ENCODE measurements around the gene ITGA5.

ITGA5 gene

GRCh38 chr12:54427106-54427505, 8.0 kb upstream of the ITGA5 start:
- in situ Hi-C loops (cut with HindIII; ENCODE audit: low sequenced_read_pairs): no loop called here
- TF ChIP-seq CTCF (IDR thresholded peaks at IDR 0.05; ENCODE audit: low read depth, low read length): no peak
- H3K4me3 ChIP-seq (ENCODE audit: low read depth, low read length): no peak overlapping the region
- no peak for DNase-seq (ENCODE audit: low read depth, low spot score)

- no peak overlapping the region for H3K4me3 ChIP-seq (ENCODE audit: low read depth, low read length)
- no peak for DNase-seq (ENCODE audit: low read depth, low spot score)
- TF ChIP-seq CTCF (IDR thresholded peaks at IDR 0.05; ENCODE audit: low read depth, low read length): no peak
- in situ Hi-C loops (cut with HindIII; ENCODE audit: low sequenced_read_pairs): no loop called here
Observed at GRCh38 chr12:54426690-54427089, 7.6 kb upstream of the ITGA5 start.

GRCh38 chr12:54425702-54426101, 6.6 kb upstream of the ITGA5 start:
- DNase-seq (ENCODE audit: low read depth, low spot score): no peak
- H3K4me3 ChIP-seq (ENCODE audit: low read depth, low read length): no peak overlapping the region
- TF ChIP-seq CTCF (IDR thresholded peaks at IDR 0.05; ENCODE audit: low read depth, low read length): no peak
- in situ Hi-C loops (cut with HindIII; ENCODE audit: low sequenced_read_pairs): no loop called here

GRCh38 chr12:54424224-54424623, 5.2 kb upstream of the ITGA5 start:
- TF ChIP-seq CTCF (IDR thresholded peaks at IDR 0.05; ENCODE audit: low read depth, low read length): no peak
- no peak for DNase-seq (ENCODE audit: low read depth, low spot score)
- no peak overlapping the region for H3K4me3 ChIP-seq (ENCODE audit: low read depth, low read length)
- in situ Hi-C loops (cut with HindIII; ENCODE audit: low sequenced_read_pairs): no loop called here

- no peak for TF ChIP-seq CTCF (IDR thresholded peaks at IDR 0.05; ENCODE audit: low read depth, low read length)
- in situ Hi-C loops (cut with HindIII; ENCODE audit: low sequenced_read_pairs): no loop called here
- no peak overlapping the region for H3K4me3 ChIP-seq (ENCODE audit: low read depth, low read length)
- no peak for DNase-seq (ENCODE audit: low read depth, low spot score)
Observed at GRCh38 chr12:54423816-54424150, 4.7 kb upstream of the ITGA5 start.

GRCh38 chr12:54421879-54422250, 2.8 kb upstream of the ITGA5 start:
- TF ChIP-seq CTCF (IDR thresholded peaks at IDR 0.05; ENCODE audit: low read depth, low read length): no peak
- DNase-seq (ENCODE audit: low read depth, low spot score): no peak
- H3K4me3 ChIP-seq (ENCODE audit: low read depth, low read length): no peak overlapping the region
- in situ Hi-C loops (cut with HindIII; ENCODE audit: low sequenced_read_pairs): no loop called here

- DNase-seq (ENCODE audit: low read depth, low spot score): peak; percentile 37
- in situ Hi-C loops (cut with HindIII; ENCODE audit: low sequenced_read_pairs): no loop called here
- TF ChIP-seq CTCF (IDR thresholded peaks at IDR 0.05; ENCODE audit: low read depth, low read length): no peak
- H3K4me3 ChIP-seq (ENCODE audit: low read depth, low read length): no peak overlapping the region
Observed at GRCh38 chr12:54421175-54421878, 2.3 kb upstream of the ITGA5 start.
